Measurements from ENCODE around the gene ITPRIPL1. TPM values are rescaled to one million over a fixed set of nuclear protein-coding genes. Genes with fewer than 3 reads are reported as not detected.
"Not testable (repeated sequence)": the region's sequence is repeated elsewhere in the genome, so short reads cannot be mapped to it uniquely, and the experiment has no call there.

The ITPRIPL1 gene, protein sequence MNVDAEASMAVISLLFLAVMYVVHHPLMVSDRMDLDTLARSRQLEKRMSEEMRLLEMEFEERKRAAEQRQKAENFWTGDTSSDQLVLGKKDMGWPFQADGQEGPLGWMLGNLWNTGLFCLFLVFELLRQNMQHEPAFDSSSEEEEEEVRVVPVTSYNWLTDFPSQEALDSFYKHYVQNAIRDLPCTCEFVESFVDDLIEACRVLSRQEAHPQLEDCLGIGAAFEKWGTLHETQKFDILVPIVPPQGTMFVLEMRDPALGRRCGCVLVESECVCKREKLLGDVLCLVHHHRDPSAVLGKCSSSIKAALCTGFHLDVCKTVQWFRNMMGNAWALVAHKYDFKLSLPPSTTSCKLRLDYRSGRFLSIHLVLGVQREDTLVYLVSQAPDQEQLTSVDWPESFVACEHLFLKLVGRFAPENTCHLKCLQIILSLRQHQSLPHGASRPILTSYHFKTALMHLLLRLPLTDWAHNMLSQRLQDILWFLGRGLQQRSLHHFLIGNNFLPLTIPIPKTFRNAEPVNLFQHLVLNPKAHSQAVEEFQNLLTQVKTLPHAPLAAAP
- 10 to 100 TPM; 24.8 to 28.4 TPM for total RNA-seq

DNA sequence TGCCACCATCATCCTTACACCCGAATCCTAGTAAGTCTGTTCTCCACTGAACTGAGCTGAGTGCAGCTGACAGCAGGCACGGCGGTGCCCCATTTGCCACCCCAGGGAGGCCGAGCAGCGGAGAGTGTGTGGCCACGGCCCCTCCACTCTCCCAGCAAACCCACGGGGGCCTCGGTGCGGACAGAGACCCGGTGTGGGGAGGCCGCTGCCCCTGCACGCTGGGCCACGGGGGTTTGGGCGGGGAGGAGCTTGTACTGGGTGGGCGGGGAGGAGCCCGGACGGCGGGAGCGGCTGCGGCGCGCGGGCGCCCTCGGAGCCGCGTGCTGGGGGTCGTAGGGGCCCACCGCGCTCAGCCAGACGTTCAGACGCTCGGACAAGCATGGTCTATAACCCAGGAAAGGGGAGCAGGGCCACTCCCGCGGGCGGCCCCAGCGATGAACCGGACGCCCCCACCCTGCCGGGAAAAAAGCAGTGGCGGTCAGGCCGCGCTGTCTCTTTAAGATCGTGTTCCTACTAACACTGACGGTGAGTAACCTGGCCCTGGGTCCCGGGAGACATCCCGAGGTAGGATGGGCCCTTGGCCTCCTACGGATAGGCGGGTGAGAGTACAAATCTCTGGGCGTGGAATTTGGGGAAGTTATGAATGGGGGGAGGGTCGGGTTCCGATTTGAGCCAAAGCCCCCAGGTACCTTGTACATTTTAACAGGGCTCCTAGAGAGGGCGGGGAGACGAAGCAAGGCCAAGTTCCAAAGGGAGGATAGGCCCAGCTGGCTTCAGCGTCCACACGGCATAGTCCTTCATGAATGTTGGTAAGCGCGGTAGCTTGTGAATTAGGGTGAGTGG lies at the start of gene ITPRIPL1:
Gene ITPRIPL1 (plus strand): TSS at position 277 of the 843 bp plus-strand sequence. CDS start 523 bp downstream, at position 800.
- ATAC-seq (peak; percentile 11), DNase-seq (peak; percentile 65)
- ChIA-PET CTCF (interaction anchor here (0.6 to 1.9 kb wide), 8 partner anchors 10 to 99 kb away, joined by 3 to 5 read pairs (median 3); partner anchors contain the start of genes NCAPH and SNRNP200), POLR2A (interaction anchor here (0.8 to 3.1 kb wide), 5 partner anchors 10 to 207 kb away, joined by 3 to 32 read pairs (median 3); partner anchors contain the start of gene NCAPH)
- peaks cover 37% of the 10 kb centered on the region for H3K36me3 Mint-ChIP-seq (ENCODE audit: low read depth)
- H3K27me3 Mint-ChIP-seq, result peaks cover 10% of the 10 kb centered on the region
- peaks cover 39% of the 10 kb centered on the region for H3K4me1 Mint-ChIP-seq
- intact Hi-C loops (cut with DNase I, micrococcal nuclease), result loop anchor here in 1 of 2 experiments (2.0 kb wide), 1 partner anchor 58 kb away; the partner anchor contains the start of gene CIAO1
- peak within 1 kb of the TSS; percentile 88 for H3K4me3 Mint-ChIP-seq
- peak within 1 kb of the TSS; percentile 95 for H3K27ac Mint-ChIP-seq
- no peaks in the 10 kb centered on the region for H3K9me3 Mint-ChIP-seq (ENCODE audit: low read depth)

- CTCF ChIA-PET, result interaction anchor here (0.6 to 1.0 kb wide), 3 partner anchors 23 to 164 kb away, joined by 3 to 4 read pairs (median 3); no protein-coding TSS in a partner anchor
- POLR2A ChIA-PET, result no interaction called here
- no peak for ATAC-seq
Measured at GRCh38 chr2:96276787-96277499, 48.2 kb upstream of the ITPRIPL1 start.

GRCh38 chr2:96287273-96287856 lies 37.8 kb upstream of the ITPRIPL1 start:
- no peak for DNase-seq
- POLR2A ChIA-PET, result interaction anchor here (0.6 kb wide), 1 partner anchor 232 kb away, joined by 3 read pairs; no protein-coding TSS in a partner anchor
- intact Hi-C loops (cut with DNase I, micrococcal nuclease), result no loop called here
- Mint-ChIP-seq H3K4me1 (peaks cover 4% of the 10 kb centered on the region), H3K27me3 (no peaks in the 10 kb centered on the region), H3K36me3 (ENCODE audit: low read depth) (peaks cover 81% of the 10 kb centered on the region), H3K4me3 (no peak overlapping the region), H3K9me3 (ENCODE audit: low read depth) (no peaks in the 10 kb centered on the region), H3K27ac (peak overlapping the region; percentile 38)
- CTCF ChIA-PET, result interaction anchor here (0.6 to 1.1 kb wide), 2 partner anchors 113 to 131 kb away, joined by 3 read pairs; no protein-coding TSS in a partner anchor
- ATAC-seq, result peak; percentile 51

More at GRCh38 chr2:96276787-96277499, 48.2 kb upstream of the ITPRIPL1 start:
- peaks cover 65% of the 10 kb centered on the region for H3K36me3 Mint-ChIP-seq (ENCODE audit: low read depth)
- H3K4me3 Mint-ChIP-seq, result no peak overlapping the region
- H3K27me3 Mint-ChIP-seq, result no peaks in the 10 kb centered on the region
- DNase-seq, result no peak
- H3K27ac Mint-ChIP-seq, result no peak overlapping the region
- no peaks in the 10 kb centered on the region for H3K4me1 Mint-ChIP-seq
- H3K9me3 Mint-ChIP-seq (ENCODE audit: low read depth), result no peaks in the 10 kb centered on the region
- intact Hi-C loops (cut with DNase I, micrococcal nuclease), result no loop called here

- Mint-ChIP-seq H3K27me3 (no peaks in the 10 kb centered on the region), H3K27ac (no peak overlapping the region), H3K9me3 (ENCODE audit: low read depth) (no peaks in the 10 kb centered on the region), H3K4me1 (peaks cover 4% of the 10 kb centered on the region), H3K36me3 (ENCODE audit: low read depth) (peaks cover 86% of the 10 kb centered on the region), H3K4me3 (no peak overlapping the region)
- intact Hi-C loops (cut with DNase I, micrococcal nuclease), result no loop called here
- no peak for ATAC-seq
- POLR2A ChIA-PET, result no interaction called here
- CTCF ChIA-PET, result no interaction called here
- no peak for DNase-seq
Measured at GRCh38 chr2:96291751-96292150, 33.4 kb upstream of the ITPRIPL1 start.

DNA sequence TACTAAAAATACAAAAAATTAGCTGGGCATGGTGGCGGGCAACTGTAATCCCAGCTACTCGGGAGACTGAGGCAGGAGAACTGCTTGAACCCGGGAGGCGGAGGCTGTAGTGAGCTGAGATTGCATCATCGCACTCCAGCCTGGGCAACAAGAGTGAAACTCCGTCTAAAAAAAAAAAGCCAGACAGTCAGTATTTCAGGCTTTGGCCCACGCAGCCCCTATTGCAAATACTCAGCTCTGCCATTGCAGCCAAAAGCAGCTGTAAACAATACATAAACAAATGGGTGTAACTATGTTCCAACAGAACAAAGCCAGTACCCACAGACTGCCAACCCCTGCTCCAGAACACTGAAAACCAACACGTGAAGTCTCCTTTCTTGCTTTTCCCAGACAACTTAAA lies 30.8 kb upstream of the ITPRIPL1 start:
- not testable (repeated sequence) for ATAC-seq
- CTCF ChIA-PET, result interaction anchor here (1.6 kb wide), 1 partner anchor 213 kb away, joined by 4 read pairs; no protein-coding TSS in a partner anchor
- H3K36me3 Mint-ChIP-seq (ENCODE audit: low read depth), result peaks cover 86% of the 10 kb centered on the region

GRCh38 chr2:96296925-96297324 lies 28.2 kb upstream of the ITPRIPL1 start:
- no peaks in the 10 kb centered on the region for H3K27me3 Mint-ChIP-seq
- H3K4me3 Mint-ChIP-seq, result no peak overlapping the region
- POLR2A ChIA-PET, result interaction anchor here (0.7 kb wide), 1 partner anchor 19 kb away, joined by 4 read pairs; no protein-coding TSS in a partner anchor
- H3K27ac Mint-ChIP-seq, result no peak overlapping the region
- peaks cover 10% of the 10 kb centered on the region for H3K4me1 Mint-ChIP-seq
- peaks cover 77% of the 10 kb centered on the region for H3K36me3 Mint-ChIP-seq (ENCODE audit: low read depth)
- DNase-seq (no peak), ATAC-seq (no peak)
- no peaks in the 10 kb centered on the region for H3K9me3 Mint-ChIP-seq (ENCODE audit: low read depth)
- intact Hi-C loops (cut with DNase I, micrococcal nuclease), result no loop called here
- CTCF ChIA-PET, result interaction anchor here (1.5 kb wide), 1 partner anchor 23 kb away, joined by 3 read pairs; no protein-coding TSS in a partner anchor

More for the DNA sequence above, 30.8 kb upstream of the ITPRIPL1 start:
- POLR2A ChIA-PET, result interaction anchor here (0.7 to 1.0 kb wide), 2 partner anchors 11 to 31 kb away, joined by 3 to 4 read pairs; partner anchors contain the start of gene ITPRIPL1
- H3K27ac Mint-ChIP-seq; intact Hi-C loops (cut with DNase I, micrococcal nuclease); H3K9me3 Mint-ChIP-seq (ENCODE audit: low read depth); H3K4me3 Mint-ChIP-seq; H3K4me1 Mint-ChIP-seq; H3K27me3 Mint-ChIP-seq; DNase-seq: not testable (repeated sequence)

DNA sequence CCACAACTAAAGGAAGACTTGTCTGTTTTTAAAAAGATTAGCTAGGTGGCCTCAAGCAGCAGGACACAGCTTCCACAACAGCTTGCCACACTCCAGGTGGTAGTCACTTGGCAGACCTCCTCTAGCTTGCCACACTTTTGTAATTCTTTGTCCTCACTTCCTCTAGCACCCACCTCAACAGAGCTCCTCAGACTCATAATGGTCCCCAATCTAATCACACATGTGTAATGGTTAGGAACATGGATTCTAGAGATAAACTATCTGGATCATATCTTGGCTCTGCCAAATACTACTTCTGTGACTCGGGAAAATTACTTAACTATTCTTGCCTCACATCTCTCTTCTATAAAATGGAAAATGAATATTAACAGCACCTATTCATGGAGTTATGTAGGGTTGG lies 23.3 kb upstream of the ITPRIPL1 start:
- Mint-ChIP-seq H3K27me3 (no peaks in the 10 kb centered on the region), H3K27ac (peak overlapping the region; percentile 40), H3K4me3 (no peak overlapping the region), H3K9me3 (ENCODE audit: low read depth) (no peaks in the 10 kb centered on the region), H3K36me3 (ENCODE audit: low read depth) (peaks cover 67% of the 10 kb centered on the region), H3K4me1 (peaks cover 46% of the 10 kb centered on the region)
- ChIA-PET POLR2A (no interaction called here), CTCF (interaction anchor here (1.2 kb wide), 1 partner anchor 33 kb away, joined by 6 read pairs; the partner anchor contains the start of gene NCAPH)
- intact Hi-C loops (cut with DNase I, micrococcal nuclease), result no loop called here
- no peak for DNase-seq
- ATAC-seq, result no peak

DNA sequence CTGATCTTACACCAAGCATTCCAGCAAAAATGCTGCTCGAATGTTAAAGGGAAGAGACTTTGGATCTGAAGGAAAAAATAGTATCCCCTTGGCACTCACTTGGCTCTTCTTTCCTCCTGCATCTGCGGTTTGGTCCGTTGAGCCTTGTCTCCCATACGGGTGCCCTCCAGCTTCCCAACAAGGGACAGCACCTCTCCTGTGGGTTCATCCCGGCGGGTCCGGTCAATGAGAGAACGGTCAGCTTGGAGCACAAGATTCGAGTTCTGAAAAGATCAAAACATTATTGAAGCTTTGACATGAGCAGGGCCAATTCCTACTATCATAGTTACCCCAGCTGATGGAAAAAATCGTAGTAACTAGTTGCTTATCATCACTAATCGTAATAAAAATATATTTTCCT lies 20.5 kb upstream of the ITPRIPL1 start:
- Mint-ChIP-seq H3K9me3 (ENCODE audit: low read depth) (no peaks in the 10 kb centered on the region), H3K4me1 (peaks cover 46% of the 10 kb centered on the region), H3K36me3 (ENCODE audit: low read depth) (peaks cover 41% of the 10 kb centered on the region), H3K27me3 (no peaks in the 10 kb centered on the region), H3K4me3 (peak overlapping the region; percentile 100), H3K27ac (peak overlapping the region; percentile 99)
- CTCF ChIA-PET, result interaction anchor here (0.6 to 1.2 kb wide), 5 partner anchors 17 to 253 kb away, joined by 3 to 7 read pairs (median 3); no protein-coding TSS in a partner anchor
- DNase-seq (no peak), ATAC-seq (no peak)
- intact Hi-C loops (cut with DNase I, micrococcal nuclease), result loop anchor here (1.0 to 5.0 kb wide), 12 partner anchors 17 to 512 kb away; partner anchors contain the start of genes CIAO1 (in 2 of the 2), CNNM3 (in 1 of the 2), DUSP2 (in 1 of the 2) and KANSL3 (in 1 of the 2)
- POLR2A ChIA-PET, result interaction anchor here (0.5 to 1.6 kb wide), 2 partner anchors 17 to 23 kb away, joined by 3 to 7 read pairs; no protein-coding TSS in a partner anchor

GRCh38 chr2:96305091-96305978 lies 19.8 kb upstream of the ITPRIPL1 start, which contains the start of gene SNRNP200:
SNRNP200 (minus strand) TSS chr2:96305546; CDS start chr2:96305437, 109 bp downstream.
- DNase-seq, result peak; percentile 96
- intact Hi-C loops (cut with DNase I, micrococcal nuclease), result loop anchor here (1.0 to 5.0 kb wide), 12 partner anchors 16 to 511 kb away; partner anchors contain the start of genes CIAO1 (in 2 of the 2), CNNM3 (in 1 of the 2), DUSP2 (in 1 of the 2) and KANSL3 (in 1 of the 2)
- H3K4me3 Mint-ChIP-seq, result peak within 1 kb of the TSS; percentile 100
- no peaks in the 10 kb centered on the region for H3K9me3 Mint-ChIP-seq (ENCODE audit: low read depth)
- peak within 1 kb of the TSS; percentile 99 for H3K27ac Mint-ChIP-seq
- no peaks in the 10 kb centered on the region for H3K27me3 Mint-ChIP-seq
- POLR2A ChIA-PET, result interaction anchor here (1.6 kb wide), 1 partner anchor 16 kb away, joined by 7 read pairs; no protein-coding TSS in a partner anchor
- H3K4me1 Mint-ChIP-seq, result peaks cover 46% of the 10 kb centered on the region
- CTCF ChIA-PET, result interaction anchor here (0.6 to 1.7 kb wide), 8 partner anchors 15 to 252 kb away, joined by 3 to 7 read pairs (median 3); partner anchors contain the start of gene ITPRIPL1
- H3K36me3 Mint-ChIP-seq (ENCODE audit: low read depth), result peaks cover 41% of the 10 kb centered on the region
- ATAC-seq, result peak; percentile 97

Data from activated CD4-positive, alpha-beta T cell treated with anti-CD3 and anti-CD28 coated beads for 36 hours (primary cell).